IMR-90 (cell line): ENCODE measurements around the gene UCP3. TPM values are rescaled to one million over a fixed set of nuclear protein-coding genes. Genes with fewer than 3 reads are reported as not detected.

Source experiments
- ATAC-seq: fragments of 200-7000 bp; cut with Tn5 transposase; 2 replicates; pipeline ENCODE4 v1.9.1; 2020; ENCODE audit warnings: low read depth, mild to moderate bottlenecking, moderate library complexity
- BruUV-seq: library from RNA; stranded (reverse); fragments of 400-500 nt; replicated peaks from 2 replicates; lab custom pipeline; 2021; lab: Mats Ljungman, UMichigan
- CTCF ChIA-PET: fragments of 300-600 bp; formaldehyde crosslinking; extraction: SDS; loops from one replicate; lab custom pipeline; 2021; ENCODE audit warnings: antibody characterized with exemption; lab: Yijun Ruan, JAX
- POLR2A ChIA-PET: fragments of 300-600 bp; sonication (Branson Sonifier 250); formaldehyde crosslinking; loops from one replicate; lab custom pipeline; 2022; ENCODE audit warnings: antibody characterized with exemption; ENCODE audit not compliant: unreplicated experiment; lab: Charles Lee
- DNase-seq: peaks from one replicate; pipeline ENCODE4 v3.0.0; 2013
- H2AFZ ChIP-seq: replicated peaks from 2 replicates; pipeline ENCODE3; 2013; ENCODE audit warnings: low read length, mild to moderate bottlenecking; ENCODE audit not compliant: poor library complexity
- H2AK5ac ChIP-seq: 2 replicates; pipeline ENCODE4 v1.6.1; 2013; ENCODE audit warnings: low read depth, low read length, inconsistent platforms
- H2AK9ac ChIP-seq: replicated peaks from 2 replicates; pipeline ENCODE3; 2013; ENCODE audit warnings: mild to moderate bottlenecking, low read depth, low read length, moderate library complexity; ENCODE audit not compliant: poor library complexity
- H2BK120ac ChIP-seq: 2 replicates; pipeline ENCODE4 v1.6.1; 2013; ENCODE audit warnings: low read depth, low read length, inconsistent platforms
- H2BK15ac ChIP-seq: 3 replicates; pipeline ENCODE4 v1.6.1; 2013; ENCODE audit warnings: low read depth, low read length, inconsistent platforms
- H2BK20ac ChIP-seq: 2 replicates; pipeline ENCODE4 v1.6.1; 2013; ENCODE audit warnings: low read depth, mild to moderate bottlenecking, inconsistent platforms, low read length, moderate library complexity
- H2BK5ac ChIP-seq: 2 replicates; pipeline ENCODE4 v1.6.1; 2013; ENCODE audit warnings: mild to moderate bottlenecking, low read depth, low read length, inconsistent platforms; ENCODE audit not compliant: poor library complexity, severe bottlenecking
- H3K14ac ChIP-seq: replicated peaks from 2 replicates; pipeline ENCODE4 v1.6.1; 2013; ENCODE audit warnings: low read depth, low read length, inconsistent platforms
- H3K18ac ChIP-seq: 2 replicates; pipeline ENCODE4 v1.6.1; 2013; ENCODE audit warnings: low read depth, low read length, control low read depth
- H3K23ac ChIP-seq: 2 replicates; pipeline ENCODE4 v1.6.1; 2013; ENCODE audit warnings: low read depth, low read length, inconsistent platforms
- H3K27ac ChIP-seq: 2 replicates; pipeline ENCODE4 v1.5.1; 2013; ENCODE audit warnings: mild to moderate bottlenecking, control low read depth, low read length; ENCODE audit not compliant: insufficient read depth
- H3K27me3 ChIP-seq: 2 replicates; pipeline ENCODE4 v1.6.1; 2013; ENCODE audit warnings: low read length; ENCODE audit not compliant: control insufficient read depth, insufficient read depth
- H3K36me3 ChIP-seq: 2 replicates; pipeline ENCODE4 v1.6.1; 2013; ENCODE audit warnings: low read length, mixed read lengths; ENCODE audit not compliant: control insufficient read depth, insufficient read depth
- H3K4ac ChIP-seq: 2 replicates; pipeline ENCODE4 v1.6.1; 2013; ENCODE audit warnings: low read depth, low read length, inconsistent platforms
- H3K4me1 ChIP-seq: 2 replicates; pipeline ENCODE4 v1.6.1; 2013; ENCODE audit warnings: low read length, mixed read lengths; ENCODE audit not compliant: control insufficient read depth, insufficient read depth
- H3K4me2 ChIP-seq: 2 replicates; pipeline ENCODE4 v1.6.1; 2013; ENCODE audit warnings: low read depth, mild to moderate bottlenecking, control low read depth, low read length, moderate library complexity
- H3K4me3 ChIP-seq: 2 replicates; pipeline ENCODE4 v1.5.1; 2013; ENCODE audit warnings: low read depth, mild to moderate bottlenecking, control low read depth, low read length, moderate library complexity; ENCODE audit not compliant: insufficient read depth
- H3K56ac ChIP-seq: 2 replicates; pipeline ENCODE4 v1.6.1; 2013; ENCODE audit warnings: low read length, inconsistent platforms; ENCODE audit not compliant: insufficient read depth; ENCODE audit errors: extremely low read depth
- H3K79me1 ChIP-seq, 2 experiments: 2 replicates each; pipeline ENCODE4 v1.6.1; 2013; ENCODE audit warnings: low read length in 2 of 2, inconsistent platforms in 1 of 2, low read depth in 1 of 2
- H3K9ac ChIP-seq: 2 replicates; pipeline ENCODE4 v1.6.1; 2013; ENCODE audit warnings: low read depth, low read length, control low read depth
- H3K9me1 ChIP-seq: 2 replicates; pipeline ENCODE4 v1.6.1; 2013; ENCODE audit warnings: low read length, inconsistent platforms; ENCODE audit not compliant: insufficient read depth
- H3K9me3 ChIP-seq: 2 replicates; pipeline ENCODE4 v1.6.1; 2013; ENCODE audit warnings: low read length; ENCODE audit not compliant: control insufficient read depth, insufficient read depth
- H4K20me1 ChIP-seq: 2 replicates; pipeline ENCODE4 v1.6.1; 2013; ENCODE audit warnings: low read length, inconsistent platforms; ENCODE audit not compliant: insufficient read depth
- H4K5ac ChIP-seq: 2 replicates; pipeline ENCODE4 v1.6.1; 2013; ENCODE audit warnings: mild to moderate bottlenecking, low read depth, low read length, control low read depth
- H4K8ac ChIP-seq, 2 experiments: 2 replicates each; pipeline ENCODE4 v1.6.1; 2013; ENCODE audit warnings: low read depth in 2 of 2, low read length in 2 of 2, control low read depth in 1 of 2, inconsistent platforms in 1 of 2
- H4K91ac ChIP-seq: 2 replicates; pipeline ENCODE4 v1.6.1; 2013; ENCODE audit warnings: low read depth, low read length, inconsistent platforms; ENCODE audit not compliant: insufficient read depth
- FOS ChIP-seq: fragments of 150-350 bp; IDR thresholded peaks from 2 replicates; pipeline ENCODE4 v1.6.1; 2016; ENCODE audit warnings: low read depth, low read length
- WGBS, 2 experiments: methylation state at CpG; one replicate each; pipeline versions ENCODE4 v1.1.5 to v1.1.7; 2013; ENCODE audit warnings: missing lambda C conversion rate in 2 of 2; ENCODE audit not compliant: insufficient read length in 1 of 2; ENCODE audit errors: extremely low coverage in 2 of 2; 5-methylcytosine and 5-hydroxymethylcytosine counted together
- dilution Hi-C: fragments of 300-500 bp; cut with HindIII; formaldehyde crosslinking; loops from one replicate; pipeline ENCODE4 v1.14.3; 2018; ENCODE audit warnings: low sequenced_read_pairs; ENCODE audit not compliant: unreplicated experiment
- in situ Hi-C: fragments of 300-500 bp; cut with MboI; formaldehyde crosslinking; loops from 3 replicates; pipeline ENCODE4 v1.14.3; 2019; ENCODE audit warnings: low sequenced_read_pairs, inconsistent platforms, mixed read lengths
- intact Hi-C: fragments of 100-400 bp; cut with micrococcal nuclease; formaldehyde crosslinking; loops from 2 replicates; pipeline ENCODE4 v1.10.0; 2022
- polyA plus RNA-seq, 3 experiments: library from polyadenylated mRNA; depleted of rRNA; stranded (reverse); fragments of >200 nt; gene quantifications; 2 replicates each; pipeline ENCODE4 v1.2.3, GENCODE V29; 2012; ENCODE audit warnings: low replicate concordance in 1 of 3
- total RNA-seq: library from RNA; depleted of rRNA; stranded (reverse); fragments of >200 nt; gene quantifications from 2 replicates; pipeline ENCODE4 v1.2.3, GENCODE V29; 2012

Gene UCP3
- total and polyA plus RNA-seq, 2 of the 4 experiments (the other 2 are of a cell fraction): under 0.01 to 0.80 TPM

DNA sequence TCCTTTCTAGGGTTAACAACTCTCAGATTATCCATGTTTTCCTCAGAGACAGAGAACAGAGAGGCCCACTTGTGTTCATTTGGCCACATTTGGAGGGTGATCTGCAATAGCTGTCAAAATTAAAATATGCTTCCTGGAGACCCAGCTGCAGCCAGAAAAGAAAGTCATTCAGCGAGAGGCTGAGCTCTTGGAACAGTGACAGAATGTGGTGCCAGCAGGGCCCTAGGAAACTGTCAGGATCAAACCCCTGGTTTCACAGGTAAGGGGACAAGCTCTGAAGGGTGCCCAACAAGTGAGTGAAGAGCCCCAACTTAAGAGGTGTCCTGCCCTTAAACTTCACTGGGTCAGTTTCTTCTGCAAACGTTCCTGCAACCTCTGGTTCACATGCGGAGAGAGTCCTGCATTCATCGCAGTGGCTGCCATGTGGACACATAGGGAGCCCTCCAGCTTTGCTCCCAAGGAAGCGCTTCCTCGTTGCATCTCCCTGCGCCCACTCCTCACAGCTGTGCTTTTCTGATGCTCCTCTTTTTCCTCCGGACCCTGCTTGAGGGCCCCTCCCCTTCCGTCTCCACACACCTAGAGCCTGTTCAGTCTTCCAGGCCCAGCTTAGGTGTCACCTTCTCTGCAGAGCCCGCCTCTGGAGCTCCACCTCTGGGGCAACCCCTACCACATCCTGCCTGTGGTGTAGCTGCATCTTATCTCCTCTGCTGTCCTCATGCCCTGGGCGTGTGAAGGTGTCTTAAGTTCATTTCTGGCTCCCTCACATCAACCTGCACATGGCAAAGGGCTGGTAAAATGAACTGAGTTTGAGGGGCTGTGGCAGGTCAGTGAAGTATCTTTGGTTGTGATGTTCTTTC is 3.9 kb downstream of the UCP3 start:
- intact Hi-C loops (no loop called here), in situ Hi-C loops (no loop called here), dilution Hi-C loops (no loop called here)
- Histone ChIP-seq H3K56ac (no peak overlapping the region), H2AK9ac (no peak overlapping the region), H3K4me1 (no peaks in the 10 kb centered on the region), H4K91ac (no peak overlapping the region), H3K9ac (no peak overlapping the region), H2BK120ac (no peak overlapping the region), H2BK15ac (no peak overlapping the region), H3K18ac (no peak overlapping the region), H2AFZ (no peak overlapping the region), H3K36me3 (peaks cover 3% of the 10 kb centered on the region), H4K20me1 (no peaks in the 10 kb centered on the region), H3K79me1 (no peaks in the 10 kb centered on the region), H3K23ac (no peak overlapping the region), H4K5ac (no peak overlapping the region), H3K14ac (no peak overlapping the region), H2AK5ac (no peak overlapping the region), H3K9me3 (no peaks in the 10 kb centered on the region), H3K27ac (no peak overlapping the region), H3K9me1 (0 out of 2 replicates have a peak, but pooled peaks cover 4% of the 10 kb centered on the region), H3K4me3 (no peak overlapping the region), H3K27me3 (no peaks in the 10 kb centered on the region), H2BK20ac (no peak overlapping the region), H4K8ac (no peak overlapping the region), H3K4me2 (no peak overlapping the region), H2BK5ac (no peak overlapping the region), H3K4ac (no peak overlapping the region)
- no TSS peak for BruUV-seq
- CTCF ChIA-PET: no interaction called here
- TF ChIP-seq FOS: no peak
- 62% methylated on average over 5 of the region's 11 CpGs; no CpG with 5 or more reads in 1 of the 2 experiments for WGBS, 2 experiments
- ATAC-seq: no peak
- POLR2A ChIA-PET: no interaction called here
- no peak for DNase-seq
